ENCODE data around the gene PPIL6.

Gene PPIL6

GRCh38 chr6:109449064-109449794 lies 8.8 kb upstream of the PPIL6 start:
- no peak for DNase-seq

DNA sequence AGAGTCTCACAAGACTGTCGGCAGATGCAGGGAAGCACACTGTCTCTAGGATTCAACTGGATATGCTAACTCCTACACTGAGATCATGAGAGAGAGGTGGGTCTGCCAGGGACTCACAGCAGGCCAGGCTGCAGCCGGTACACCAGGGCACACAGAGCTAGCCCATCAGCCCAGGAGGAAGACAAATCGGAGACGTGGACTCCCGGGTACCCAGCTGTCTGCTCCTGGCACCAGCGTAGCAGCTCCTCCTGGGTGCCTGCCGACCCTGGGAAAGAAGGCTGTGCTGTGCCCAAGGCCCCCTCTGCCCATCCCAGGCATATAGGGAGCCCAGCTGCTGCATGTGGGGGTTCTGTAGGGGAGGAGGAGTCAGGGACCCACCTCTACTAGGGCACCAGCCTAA lies 8.2 kb upstream of the PPIL6 start:
- DNase-seq = no peak

GRCh38 chr6:109447878-109448555 lies 7.6 kb upstream of the PPIL6 start:
- no peak for DNase-seq

DNA sequence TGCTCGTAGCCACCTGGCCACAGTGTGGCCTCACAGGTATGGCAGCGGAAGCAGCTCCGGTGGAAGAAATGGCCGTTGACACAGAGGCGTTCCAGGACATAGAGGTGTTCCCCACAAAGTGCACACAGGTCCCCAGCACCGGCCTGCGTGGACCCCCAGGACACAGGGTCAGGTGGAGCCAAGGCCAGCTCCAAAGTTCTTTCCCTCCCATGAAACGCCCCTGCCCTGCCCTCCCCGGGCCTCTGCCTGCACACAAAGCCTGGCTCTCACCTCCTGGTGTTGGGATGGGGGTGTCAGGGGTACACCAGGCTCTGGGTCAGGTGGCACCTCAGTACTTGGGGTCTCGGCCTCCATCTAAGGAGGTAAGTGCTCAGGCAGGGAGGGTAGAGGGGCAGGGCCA lies 6.7 kb upstream of the PPIL6 start:
- DNase-seq = no peak

- no peak for DNase-seq
Measured at GRCh38 chr6:109446541-109446940, 6.1 kb upstream of the PPIL6 start.

GRCh38 chr6:109446072-109446471 lies 5.6 kb upstream of the PPIL6 start:
- no peak for DNase-seq

DNA sequence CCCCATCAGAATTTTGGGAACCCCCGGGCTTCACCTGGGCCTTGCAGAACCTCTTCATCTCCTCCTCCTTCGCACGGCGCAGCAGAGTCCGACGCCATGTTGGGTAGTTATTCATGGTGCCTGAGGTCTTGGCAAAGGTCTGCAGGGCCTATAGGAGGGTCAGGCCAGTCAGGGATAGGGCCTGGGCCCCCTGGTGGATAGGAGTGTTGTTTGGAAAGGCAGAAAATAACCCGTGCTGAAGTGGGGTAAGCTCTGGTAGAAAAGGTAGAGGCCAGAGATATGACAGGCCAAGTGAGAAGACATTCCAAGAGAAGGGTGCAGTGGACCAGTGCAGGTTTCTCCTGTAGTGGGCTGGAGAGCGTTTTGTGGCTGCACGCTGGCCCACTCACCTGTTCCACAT lies 5.0 kb upstream of the PPIL6 start:
- no peak for DNase-seq

GRCh38 chr6:109443425-109443950 lies 3.1 kb upstream of the PPIL6 start:
- no peak for DNase-seq

DNA sequence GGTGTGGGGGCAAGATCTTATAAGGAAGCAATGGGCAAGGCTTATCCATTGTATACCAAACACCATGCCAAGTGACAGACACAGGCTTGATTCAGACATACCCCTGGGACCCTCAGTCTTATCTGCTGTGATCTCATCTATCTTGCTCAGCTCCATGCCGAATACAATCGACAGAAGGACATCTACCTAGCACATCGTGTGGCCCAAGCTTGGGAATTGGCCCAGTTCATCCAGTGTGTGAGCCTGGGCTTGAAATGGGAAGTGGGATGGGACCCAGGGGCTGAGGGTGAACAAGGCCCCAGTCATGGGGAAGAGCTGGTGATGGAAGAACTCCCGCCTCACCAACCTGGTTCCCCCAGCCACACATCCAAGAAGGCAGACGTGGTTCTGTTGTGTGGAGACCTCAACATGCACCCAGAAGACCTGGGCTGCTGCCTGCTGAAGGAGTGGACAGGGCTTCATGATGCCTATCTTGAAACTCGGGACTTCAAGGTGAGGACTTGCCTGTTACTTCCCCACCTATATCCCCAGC lies 2.0 kb upstream of the PPIL6 start:
- no peak for DNase-seq

GRCh38 chr6:109441069-109441816 lies 815 bp upstream of the PPIL6 start:
- peak; percentile 41 for DNase-seq

DNA sequence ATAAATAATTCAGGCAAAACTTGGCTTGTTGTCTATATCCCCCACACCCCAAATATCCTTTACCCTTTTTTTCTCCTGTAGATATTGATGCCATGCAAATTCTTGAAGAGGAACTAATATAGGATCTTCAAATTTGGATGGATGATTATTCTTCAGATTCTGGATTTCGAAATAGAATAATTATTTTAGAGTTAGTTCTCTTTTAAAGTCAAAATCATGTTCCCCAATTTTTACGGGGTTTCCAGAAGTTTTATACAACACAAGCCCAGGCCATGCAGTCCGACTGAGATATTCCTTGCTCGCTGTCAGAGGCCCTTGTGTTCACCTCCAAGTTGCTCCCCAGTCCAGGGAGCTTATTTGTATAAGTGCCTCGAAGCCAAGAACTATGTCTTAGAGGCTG lies 4.4 kb downstream of the PPIL6 start:
- DNase-seq = no peak

- peak; percentile 44 for DNase-seq
Measured at GRCh38 chr6:109434456-109434855, 6.0 kb downstream of the PPIL6 start.

DNA sequence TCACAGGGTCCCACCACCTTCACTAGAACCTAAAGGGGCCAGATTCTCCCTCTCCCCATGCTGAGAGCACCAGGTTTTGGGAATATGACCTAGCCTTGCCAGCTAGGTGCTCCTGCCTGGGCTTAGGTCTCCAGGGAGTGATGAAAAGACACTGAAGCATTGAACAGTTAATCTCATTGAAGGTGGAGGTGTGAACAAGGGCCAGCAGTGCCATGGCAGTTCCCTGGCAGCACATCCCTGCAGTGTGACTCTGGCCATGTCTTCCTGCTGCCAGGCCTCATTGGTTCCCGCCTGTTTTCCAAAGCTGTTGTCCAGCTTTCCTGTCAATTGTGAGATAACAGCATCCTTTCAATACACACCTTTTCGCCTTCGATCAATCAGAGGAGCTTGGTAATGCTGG lies 10.9 kb downstream of the PPIL6 start:
- DNase-seq = no peak

- peak; percentile 65 for DNase-seq
Measured at GRCh38 chr6:109428889-109429477, 11.4 kb downstream of the PPIL6 start.

GRCh38 chr6:109424946-109425345 lies 15.5 kb downstream of the PPIL6 start:
- DNase-seq = no peak

- DNase-seq = no peak
Measured at GRCh38 chr6:109421184-109421583, 19.2 kb downstream of the PPIL6 start.

GRCh38 chr6:109420751-109421150 lies 19.7 kb downstream of the PPIL6 start:
- no peak for DNase-seq

DNA sequence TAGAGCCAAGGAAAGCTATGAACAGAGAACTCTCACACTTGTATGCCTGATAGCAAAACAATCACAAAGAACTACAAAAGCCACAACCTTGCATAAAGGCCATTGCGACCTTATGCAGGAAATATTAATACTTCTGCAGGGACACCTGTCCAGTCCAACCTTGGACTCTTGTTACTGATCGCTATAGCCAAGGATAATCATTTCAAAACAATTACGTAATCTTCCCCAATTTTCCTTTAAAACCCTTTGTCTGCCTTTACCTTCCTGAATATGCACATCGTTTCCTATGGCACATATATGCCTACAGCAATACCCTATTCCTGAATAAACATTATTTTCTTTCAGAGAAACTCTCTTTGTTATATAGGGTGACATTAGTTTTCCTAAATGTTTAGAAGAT lies 22.8 kb downstream of the PPIL6 start:
- DNase-seq = no peak

- DNase-seq = no peak
Measured at GRCh38 chr6:109411034-109411433, 29.4 kb downstream of the PPIL6 start.

DNA sequence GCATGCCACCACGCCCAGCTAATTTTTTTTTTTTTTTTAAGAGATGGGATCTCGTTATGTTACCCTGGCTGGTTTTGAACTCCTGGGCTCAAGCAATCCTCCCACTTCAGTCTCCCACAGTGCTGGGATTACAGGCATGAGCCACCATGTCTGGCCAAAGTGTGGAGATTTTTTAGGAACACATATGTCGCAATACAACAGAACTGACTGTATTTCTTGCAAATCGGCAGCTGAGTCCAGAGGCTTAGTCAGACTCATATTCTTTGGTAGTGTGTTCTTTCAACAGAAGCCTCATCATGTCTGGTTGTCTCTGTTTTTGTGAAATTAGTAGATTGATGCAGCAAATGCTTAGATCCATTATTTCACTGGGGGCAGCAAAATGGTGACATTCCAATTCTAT lies 34.2 kb downstream of the PPIL6 start:
- peak; percentile 86 for DNase-seq

GRCh38 chr6:109397020-109397419 lies 43.4 kb downstream of the PPIL6 start:
- DNase-seq = no peak

GRCh38 chr6:109396046-109396718 lies 44.2 kb downstream of the PPIL6 start:
- no peak for DNase-seq

Data from HCEC 1CT (cell line).